Suppressor macrophage treated with lipopolysaccharide for 1 hour (primary cell): ENCODE data around the gene EDC3.
A peak's percentile ranks its signal among the peaks of the same experiment; 100 is the strongest.
"Not testable (repeated sequence)": the region's sequence is repeated elsewhere in the genome, so short reads cannot be mapped to it uniquely, and the experiment has no call there.

Experiments used
- DNase-seq, 3 donors: peaks; one replicate each; pipeline ENCODE4 v3.0.0-alpha.2; 2020 to 2022

EDC3 gene

DNA sequence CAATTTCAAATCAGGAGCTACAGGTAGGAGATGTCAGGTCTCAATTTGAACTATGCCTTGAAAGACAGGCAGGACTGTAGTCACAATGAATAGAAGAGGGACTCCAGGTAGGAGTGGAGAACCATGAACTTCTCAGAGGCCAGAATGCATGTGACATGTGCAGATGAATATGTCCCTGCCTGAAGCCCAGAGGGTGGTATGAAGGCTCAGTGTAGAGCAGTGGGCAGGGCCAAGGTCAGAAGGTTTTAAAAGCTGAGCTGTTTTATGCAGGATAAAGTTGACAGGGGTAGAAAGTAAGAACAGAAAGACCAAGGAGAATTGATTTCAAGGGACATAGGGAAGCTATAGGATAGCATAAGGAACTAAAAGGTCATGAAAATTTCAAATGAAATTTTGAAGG lies 49.3 kb downstream of the EDC3 start:
- DNase-seq, result no peak

DNA sequence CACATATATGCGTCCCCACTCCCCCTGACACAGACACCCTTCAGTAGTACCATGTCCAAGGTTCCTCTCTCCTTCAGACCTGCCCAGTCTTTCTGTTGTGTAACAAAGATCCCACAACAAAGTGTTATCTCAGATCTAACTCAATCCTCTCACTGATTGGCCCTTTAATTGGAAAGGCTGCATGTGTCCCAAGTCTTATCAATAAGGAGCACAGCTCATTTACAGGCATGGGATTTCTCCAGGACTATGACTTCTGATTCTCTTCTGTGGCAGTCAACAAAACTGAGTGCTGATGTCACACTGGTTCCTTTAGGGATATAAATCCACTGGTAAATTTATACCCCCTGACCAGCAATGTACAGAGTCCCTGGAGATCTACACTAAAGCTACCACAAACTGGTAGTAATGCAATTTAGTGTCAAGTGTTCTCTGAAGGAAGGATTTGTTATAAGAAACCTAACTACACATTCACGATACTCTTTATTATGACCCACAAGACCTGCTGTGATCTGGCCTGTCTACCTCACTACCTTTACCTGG lies 52.1 kb downstream of the EDC3 start:
- DNase-seq, result no peak

DNA sequence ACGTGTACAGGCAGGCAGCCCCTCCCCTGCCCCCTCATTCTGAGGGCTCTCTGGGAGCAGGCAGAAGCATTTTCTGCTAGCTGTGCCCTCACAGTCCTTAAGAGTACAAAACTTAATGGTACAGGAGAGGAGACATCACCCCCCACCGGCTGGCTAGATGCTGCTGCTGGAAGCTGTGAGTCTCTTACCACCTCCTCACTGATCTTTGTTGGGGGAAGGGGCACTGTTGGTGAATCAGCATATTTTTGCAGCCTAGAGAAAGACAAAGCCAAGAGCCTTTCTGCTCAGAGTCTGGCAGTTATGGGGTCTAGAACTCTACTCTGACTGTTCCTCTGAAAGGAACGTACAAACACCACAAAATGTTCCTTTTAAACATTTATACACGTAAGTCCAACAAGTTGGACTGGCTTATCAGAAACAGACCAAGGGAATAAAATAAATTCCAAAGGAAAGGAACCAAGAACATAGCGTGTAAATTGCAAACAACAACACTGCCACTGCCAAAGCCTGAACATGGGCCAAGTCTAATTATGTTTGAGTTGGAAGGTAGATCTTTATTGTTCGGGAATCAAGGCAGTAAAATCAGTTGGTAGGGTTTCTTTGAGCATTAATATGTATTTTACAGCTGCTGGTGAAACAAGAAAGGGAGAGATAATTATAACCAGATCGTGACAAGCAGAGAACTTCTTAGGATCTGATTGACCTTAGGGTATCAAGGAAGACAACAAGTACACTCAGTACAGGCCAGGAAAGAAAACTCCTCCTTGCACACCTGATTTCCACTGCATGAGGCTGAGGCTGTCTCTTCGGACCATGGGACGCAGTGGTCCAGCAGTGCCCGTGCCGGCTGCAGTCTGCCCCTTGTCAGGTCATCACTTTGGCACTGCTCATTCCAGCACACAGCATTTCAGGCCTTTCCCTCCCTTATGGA lies 52.8 kb downstream of the EDC3 start:
- DNase-seq, result no peak

DNA sequence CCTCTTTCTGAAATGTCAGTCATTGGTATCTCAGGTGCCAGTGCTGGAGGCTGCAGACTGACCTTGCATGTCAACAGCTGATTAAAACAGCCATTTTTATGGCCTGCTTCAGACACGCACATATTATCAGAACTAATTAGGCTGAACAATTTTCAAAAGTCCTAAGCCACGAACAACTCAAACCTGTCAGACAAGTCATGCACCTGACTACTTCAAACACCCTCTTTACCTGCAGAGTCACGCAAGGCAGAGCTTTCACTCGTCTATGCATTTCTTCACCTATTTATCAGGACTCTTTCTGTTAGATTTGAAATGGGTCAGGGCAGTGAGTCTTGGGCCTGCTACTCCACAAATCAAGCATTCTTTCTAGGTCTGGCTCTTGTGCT lies 53.5 kb downstream of the EDC3 start:
- no peak for DNase-seq

DNA sequence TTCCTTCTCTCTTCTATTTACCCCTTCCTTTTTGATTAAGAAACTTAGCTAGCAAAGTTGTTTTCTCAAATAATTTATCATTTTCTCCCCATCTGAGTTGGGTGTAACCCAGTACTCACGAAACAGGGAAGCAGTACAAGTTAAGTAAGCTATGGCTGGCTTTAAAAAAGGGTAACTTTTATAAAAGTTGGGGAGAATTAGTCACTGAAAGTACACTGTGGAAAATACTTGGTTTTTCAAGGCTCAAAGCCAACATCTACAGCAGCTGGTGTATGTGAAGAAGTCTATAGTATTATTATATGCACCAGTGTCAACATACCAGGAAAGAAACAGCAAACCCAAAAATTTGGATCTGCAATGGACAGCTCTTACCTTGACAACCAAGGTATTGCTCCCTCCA lies 54.7 kb downstream of the EDC3 start:
- DNase-seq, result no peak

DNA sequence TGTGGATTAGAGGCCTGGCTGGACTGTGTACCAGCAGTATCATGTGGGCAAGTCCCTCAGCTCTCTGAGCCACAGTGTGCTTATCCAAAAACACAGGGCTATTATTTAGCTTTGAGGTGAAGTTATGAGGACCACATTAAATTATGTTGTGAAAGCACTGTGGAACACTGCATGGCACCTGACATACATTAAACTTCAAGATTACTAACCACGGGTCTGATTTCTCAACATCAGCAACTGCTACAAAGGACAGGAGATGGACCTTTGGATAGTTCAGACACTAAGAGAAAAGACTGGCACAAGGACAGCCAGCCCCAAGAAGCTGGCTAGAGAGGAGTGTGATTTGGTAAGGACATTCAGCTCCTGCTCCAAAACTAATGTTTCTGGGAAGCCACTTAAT lies 58.8 kb downstream of the EDC3 start:
- DNase-seq, result no peak

DNA sequence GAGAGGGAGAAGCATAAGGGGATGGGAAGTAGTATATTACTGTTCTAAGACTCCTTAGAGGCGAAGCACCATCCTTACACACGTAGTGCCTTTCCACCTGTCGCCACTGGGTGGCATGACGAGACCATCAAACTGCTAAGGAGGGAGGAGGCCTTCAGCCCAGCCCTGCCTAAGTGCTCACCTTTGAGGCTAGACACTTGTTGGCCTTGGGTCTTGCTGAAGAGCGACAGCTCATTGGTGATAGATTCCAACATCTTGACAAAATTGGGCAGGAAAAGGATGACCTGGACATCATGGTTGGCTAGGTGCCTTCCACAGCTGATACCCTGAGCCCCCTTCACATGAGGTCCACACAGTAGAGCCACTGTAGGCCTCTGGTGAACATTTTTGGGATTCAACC lies 60.6 kb downstream of the EDC3 start:
- DNase-seq, result peak; percentile 72 to 81 (median 80)

DNA sequence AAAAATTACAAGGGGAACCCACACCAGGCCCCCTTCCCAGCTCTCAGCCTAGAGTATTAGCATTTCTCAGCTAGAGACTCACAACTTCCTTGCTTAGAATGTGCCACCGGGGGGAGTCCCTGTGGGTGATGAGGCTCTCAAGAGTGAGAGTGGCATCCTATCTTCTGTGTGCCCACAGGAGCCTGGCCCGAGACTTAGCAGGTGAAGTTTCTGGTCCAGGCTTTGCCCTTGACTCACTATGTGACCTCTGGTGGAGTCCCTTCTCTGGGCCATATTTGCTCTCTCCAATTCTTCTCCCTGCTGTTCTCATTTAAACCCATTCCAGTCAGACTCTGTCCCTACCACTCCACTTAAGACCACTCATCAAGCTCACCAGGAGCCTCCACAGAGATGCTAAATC lies 62.0 kb downstream of the EDC3 start:
- DNase-seq, result no peak

DNA sequence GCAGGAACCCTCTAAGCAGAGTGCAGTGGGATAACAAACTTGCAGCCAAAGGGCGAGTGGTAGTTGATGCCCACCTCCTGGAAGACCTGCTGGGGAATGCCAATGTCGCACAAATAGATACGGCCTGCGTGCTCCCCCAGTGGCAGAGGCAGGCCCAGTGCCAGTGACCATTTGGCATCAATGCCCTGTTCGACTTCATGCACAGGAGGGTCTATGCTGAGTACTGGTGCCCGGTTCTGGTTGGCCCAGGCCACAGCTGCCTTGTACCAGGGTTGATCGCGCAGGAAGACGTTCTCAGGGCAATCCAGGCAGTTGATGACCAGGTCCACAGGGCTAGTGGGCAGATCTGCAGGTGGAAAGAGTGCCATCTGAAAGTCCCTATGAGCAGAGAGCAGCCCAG lies 63.2 kb downstream of the EDC3 start:
- DNase-seq, result no peak

DNA sequence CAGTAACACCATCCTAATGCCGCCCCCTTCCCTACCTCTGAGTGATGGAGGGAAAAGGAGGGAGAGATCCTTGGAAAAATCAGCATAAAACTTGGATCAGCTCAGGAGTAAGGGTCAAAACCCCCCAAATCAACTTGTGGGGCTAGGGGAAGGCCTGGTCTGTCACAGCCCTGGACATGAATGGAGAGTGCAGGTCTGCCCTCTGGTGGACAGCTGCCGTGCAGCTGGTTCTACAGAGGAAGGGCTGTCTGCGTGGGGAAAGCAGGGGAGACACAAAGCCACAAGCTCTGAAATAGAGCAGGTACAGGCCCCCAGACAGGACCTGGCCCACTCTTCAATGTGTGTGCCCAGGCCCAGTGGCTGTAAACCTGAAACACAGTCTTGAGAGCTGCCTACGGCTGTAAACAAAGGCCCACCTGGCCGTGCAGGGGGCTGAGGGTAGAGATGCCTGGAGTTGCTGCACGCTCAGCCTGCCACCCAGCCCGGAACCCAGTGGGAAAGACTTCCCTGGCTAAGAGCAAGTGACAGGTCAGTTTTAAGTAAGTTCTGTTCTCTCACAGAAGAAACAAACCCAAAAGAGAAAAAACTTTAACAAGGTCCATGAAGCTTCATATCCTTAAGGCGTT lies 63.8 kb downstream of the EDC3 start:
- peak; percentile 60 to 80 (median 71) for DNase-seq

DNA sequence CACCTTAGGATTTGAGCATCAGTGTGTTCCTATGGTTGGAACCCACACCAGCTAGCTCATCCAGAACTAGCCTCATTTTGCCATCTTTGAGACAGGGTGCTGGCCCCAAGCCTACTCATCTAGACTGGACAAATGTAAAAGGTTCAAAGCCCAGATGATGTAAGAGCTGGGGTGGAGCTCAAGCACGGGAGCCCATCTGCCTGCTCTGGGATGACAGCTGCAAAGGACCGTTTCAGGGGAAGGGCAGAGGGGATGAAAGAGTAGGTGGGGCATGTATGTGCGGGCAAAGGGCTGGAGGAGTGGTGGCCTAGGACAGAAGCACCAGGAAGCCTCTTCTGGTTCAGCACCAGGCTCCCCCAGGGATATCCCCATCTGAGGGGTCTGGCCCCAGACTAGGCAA lies 64.4 kb downstream of the EDC3 start:
- DNase-seq, result no peak

DNA sequence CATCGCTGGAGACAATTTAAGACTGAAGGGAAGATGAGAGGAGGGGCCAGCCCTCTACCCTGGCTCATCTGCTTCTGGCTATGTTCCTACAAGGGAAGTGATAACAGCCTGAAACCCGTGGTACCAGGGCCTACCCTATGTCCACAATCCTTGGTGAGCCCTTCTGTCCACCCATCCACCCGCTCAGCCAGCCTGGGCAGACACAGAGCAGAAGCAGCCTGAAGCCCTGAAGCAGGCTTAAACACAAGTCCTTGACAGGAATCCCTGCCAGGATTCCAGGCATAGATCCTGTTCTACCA lies 64.8 kb downstream of the EDC3 start:
- DNase-seq, result no peak

DNA sequence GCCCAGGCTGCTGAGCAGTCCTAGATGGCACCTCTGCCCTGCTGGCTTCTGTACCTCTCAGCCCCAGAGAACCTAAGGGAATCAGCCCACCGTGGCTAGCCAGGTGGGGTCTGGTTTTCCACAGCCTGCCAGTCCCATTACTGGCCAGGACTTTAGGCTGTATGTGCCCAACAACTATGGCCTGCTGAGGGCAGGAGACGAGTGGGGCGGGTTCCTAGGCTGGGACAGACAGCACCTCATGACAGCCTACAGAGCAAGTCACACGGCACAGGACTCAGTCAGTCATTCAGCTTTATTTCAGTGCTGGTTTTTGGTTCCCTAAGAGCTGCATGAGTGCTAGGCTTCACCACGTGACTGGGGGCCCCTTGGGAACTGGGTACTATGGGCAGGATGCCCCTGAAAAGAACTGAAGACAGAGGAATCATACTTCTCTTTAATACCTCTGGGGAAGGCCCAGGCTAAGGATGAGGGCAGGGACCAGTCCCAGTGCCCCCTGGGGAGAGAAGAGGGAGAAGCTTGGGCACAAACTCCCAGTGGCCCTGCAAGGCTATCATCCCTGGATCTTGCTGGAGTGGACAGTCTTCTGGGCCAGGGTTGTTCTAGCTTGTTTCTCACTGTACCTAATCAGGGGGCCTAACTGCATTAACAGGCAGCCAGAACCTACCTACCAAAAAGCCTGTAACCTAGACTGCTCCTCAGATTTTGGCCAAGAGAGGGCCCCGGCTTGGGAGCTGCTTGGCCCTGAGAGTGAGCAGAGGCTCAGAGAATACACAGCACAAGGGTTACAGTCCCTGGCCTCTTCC lies 65.3 kb downstream of the EDC3 start:
- DNase-seq, result no peak

DNA sequence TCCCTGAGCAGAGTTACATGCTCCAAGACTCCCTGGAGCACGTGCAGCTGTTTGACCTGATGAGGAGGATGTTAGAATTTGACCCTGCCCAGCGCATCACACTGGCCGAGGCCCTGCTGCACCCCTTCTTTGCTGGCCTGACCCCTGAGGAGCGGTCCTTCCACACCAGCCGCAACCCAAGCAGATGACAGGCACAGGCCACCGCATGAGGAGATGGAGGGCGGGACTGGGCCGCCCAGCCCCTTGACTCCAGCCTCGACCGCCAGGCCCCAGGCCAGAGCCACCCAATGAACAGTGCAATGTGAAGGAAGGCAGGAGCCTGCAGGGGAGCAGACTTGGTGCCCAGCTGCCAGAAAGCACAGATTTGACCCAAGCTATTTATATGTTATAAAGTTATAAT lies 66.1 kb downstream of the EDC3 start:
- not testable (repeated sequence) for DNase-seq

DNA sequence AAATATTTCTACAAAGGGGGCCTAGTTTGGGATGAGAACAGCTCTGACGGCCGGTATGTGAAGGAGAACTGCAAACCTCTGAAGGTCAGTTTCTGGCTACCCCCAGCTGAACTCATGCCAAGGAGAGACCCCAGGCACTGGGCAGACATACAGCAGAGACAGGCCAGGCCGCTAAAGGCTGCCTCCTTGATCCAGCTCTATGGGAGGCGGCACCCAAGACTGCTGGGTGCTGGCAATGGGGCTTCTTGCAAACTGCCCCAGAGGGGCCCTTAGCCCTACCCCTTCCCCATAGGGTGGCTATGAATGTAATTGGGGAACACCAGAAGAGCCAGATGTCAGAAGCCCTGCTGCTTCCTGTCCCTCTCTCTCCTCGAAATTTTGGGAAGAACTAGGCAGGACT lies 66.9 kb downstream of the EDC3 start:
- no peak for DNase-seq

DNA sequence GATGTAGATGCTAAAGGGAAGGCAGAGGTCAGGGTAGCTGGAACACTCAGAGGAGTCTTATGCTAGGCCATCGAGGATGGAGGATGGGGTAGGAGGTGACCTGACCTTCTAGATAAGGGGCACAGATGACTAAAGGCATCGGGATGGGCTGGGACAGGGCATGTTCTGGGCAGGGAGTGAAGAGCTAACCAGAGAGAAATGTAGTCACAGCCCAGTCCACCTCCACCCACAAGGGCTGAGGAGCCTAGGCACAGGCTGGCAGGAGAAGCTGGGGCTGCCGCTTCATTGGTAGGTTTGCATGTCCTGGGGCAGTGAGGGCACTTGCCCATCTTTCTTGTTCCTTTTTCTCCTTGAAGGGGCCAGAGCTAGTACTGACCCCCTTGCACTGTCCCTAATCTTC lies 67.6 kb downstream of the EDC3 start:
- no peak for DNase-seq

DNA sequence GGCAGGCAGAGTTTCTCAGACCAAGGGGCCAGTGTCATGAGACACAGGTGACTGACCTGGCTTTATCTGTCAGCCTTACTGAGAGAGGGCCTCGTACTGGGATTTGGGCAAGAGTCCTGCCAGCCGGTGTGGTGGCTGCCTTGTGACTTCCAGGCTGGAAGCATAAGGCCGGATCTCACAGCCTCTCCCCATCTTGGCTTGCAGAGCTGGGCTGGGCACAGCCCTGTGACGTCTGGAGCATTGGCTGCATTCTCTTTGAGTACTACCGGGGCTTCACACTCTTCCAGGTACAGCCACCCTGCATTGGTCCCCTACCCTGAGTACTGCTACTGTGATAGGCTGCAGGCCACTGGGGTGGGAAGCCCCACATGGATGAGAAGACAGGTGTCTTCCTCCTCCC lies 68.1 kb downstream of the EDC3 start:
- no peak for DNase-seq

DNA sequence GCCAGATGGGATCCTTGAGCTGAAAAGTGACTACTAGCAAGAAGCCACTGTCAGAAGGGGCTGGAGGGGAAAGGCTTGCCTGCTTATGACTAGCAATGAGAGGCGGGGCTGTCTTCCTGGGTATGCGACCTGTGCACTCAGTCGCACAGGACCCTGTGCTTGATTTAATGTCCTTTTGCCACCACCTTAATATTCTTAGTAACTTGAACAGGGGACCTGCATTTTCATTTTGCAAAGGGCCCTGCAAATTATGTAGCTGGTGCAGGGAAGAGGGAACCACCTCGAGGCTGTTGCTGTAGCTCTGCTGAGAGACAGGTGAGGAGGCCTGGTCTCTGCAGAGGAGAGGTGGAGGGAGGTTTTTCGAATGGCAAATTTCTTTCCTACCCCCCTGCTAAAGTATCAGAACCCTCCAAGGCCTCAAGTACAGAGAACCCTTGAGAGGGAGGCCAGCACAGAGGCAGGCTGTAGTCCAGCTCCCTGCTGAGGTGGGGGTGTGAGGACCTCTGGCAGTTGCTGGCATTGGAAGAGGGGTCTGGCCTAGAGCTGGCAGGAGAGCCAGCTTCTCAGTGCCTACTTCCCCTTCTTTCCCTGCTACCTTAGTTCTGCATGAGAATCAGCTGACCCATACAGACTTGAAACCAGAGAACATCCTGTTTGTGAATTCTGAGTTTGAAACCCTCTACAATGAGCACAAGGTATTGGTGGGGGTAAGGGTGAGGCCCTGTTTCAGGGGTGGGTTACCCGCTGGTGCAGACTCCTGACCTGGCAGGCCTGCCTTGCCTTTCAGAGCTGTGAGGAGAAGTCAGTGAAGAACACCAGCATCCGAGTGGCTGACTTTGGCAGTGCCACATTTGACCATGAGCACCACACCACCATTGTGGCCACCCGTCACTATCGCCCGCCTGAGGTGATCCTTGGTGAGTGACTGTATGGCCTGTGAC lies 68.8 kb downstream of the EDC3 start:
- DNase-seq, result peak in 2 of 3 donors; percentile 27 to 28

DNA sequence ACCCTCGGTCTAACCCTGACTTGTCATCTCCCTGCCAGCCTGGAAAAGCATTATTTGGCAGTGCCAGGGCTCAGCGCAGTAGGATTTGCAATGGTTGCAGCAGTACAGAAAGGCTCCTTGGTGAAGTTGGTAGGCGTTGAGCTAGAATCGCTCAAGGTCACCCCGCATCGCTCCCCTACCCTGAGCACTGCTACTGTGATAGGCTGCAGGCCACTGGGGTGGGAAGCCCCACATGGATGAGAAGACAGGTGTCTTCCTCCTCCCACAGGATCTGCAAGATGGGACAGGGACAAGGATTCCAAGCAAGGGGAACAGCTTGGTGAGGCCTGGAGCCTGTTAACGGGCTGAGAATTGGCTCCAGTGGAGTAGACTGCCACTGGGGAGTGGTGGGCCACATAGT lies 69.5 kb downstream of the EDC3 start:
- DNase-seq, result no peak

DNA sequence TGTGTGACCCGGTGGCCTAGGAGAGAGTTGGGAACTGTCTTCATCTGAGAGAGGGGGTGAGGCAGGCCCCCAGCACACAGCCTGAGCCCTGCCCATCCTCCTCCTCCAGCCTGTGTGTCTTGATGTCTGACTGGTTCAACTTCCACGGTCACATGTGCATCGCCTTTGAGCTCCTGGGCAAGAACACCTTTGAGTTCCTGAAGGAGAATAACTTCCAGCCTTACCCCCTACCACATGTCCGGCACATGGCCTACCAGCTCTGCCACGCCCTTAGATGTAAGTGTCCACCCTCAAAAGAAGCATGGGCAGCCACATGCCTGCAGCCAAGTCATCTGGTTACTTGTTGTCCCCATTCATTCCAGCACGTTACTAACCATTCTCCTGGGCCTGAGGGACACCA lies 70.1 kb downstream of the EDC3 start:
- DNase-seq, result no peak

DNA sequence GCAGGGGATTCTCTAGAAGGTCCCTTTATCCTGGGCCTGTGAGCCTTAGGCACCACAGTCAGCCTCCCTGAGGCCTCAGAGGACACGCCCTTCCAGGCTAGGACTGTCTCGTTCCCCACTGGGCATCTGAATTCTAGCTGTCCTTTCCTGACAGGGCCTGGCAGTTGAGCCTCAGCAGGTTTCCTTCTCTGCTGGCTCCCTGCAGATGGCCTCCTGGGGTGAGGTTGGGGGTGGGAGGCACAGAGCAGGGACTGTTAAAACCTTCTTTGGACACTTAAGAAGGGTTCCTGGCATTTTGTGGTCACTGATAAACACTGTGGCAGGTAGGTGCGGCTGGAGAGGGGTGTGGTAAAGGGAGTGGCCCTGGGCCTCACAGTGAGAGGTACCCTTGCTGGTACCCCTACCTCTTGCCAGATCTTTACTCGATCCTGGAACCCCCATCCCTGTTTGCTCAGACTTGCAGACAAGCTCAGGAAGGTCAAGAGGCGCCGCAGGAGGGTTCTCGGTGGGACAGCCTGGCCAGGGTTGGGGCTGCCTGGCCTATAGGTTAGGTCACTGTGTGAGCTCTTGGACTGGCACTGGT lies 71.7 kb downstream of the EDC3 start:
- no peak for DNase-seq

DNA sequence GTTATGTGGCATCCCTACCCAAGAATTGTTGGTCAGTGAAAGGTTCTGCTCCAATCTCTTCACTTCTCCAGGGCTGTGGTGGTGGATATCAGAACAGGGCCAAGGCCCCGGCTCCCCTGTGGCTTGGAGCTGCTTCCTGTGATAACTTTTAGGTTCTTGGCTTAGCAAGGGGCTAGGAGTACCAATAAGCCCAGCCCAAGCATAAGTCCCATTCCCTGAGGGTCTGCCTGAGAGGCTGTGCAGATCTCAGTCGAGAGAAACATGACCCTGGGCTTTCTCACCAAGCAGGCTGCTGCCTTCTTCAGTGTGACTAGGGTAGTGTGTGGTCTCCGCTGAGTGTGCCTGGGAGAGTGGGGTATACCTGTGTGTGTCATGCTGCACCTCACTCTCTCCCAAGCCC lies 73.1 kb downstream of the EDC3 start:
- DNase-seq, result no peak
